ENCODE results near the gene TRIM41. TPM values are rescaled to one million over a fixed set of nuclear protein-coding genes. Genes with fewer than 3 reads are reported as not detected.

TRIM41 gene
- total RNA-seq, 1 experiment from 2014 or later: 34.2 TPM

- no peak overlapping the region for H2BK5ac ChIP-seq (ENCODE audit: insufficient read length, low read length)
- H2BK20ac ChIP-seq (ENCODE audit: low read depth, low read length, poor library complexity, severe bottlenecking): no peak overlapping the region
- peak overlapping the region; percentile 74 for H3K4me2 ChIP-seq (ENCODE audit: insufficient read depth, insufficient read length, low read length)
- no peak overlapping the region for H2AK5ac ChIP-seq (ENCODE audit: insufficient read length, low read length)
- H3K4me3 Mint-ChIP-seq: peak overlapping the region; percentile 98 to 99
- no peak overlapping the region for H3T11ph ChIP-seq (ENCODE audit: low read length)
- no peak overlapping the region for H2BK15ac ChIP-seq (ENCODE audit: low read depth, low read length)
- no peaks in the 10 kb centered on the region for H4K20me1 ChIP-seq (ENCODE audit: control insufficient read depth, insufficient read depth, insufficient read length)
- H3K4me1 ChIP-seq (ENCODE audit: insufficient read depth, low read length): no peaks in the 10 kb centered on the region
- peaks cover 25% of the 10 kb centered on the region for H3K27me3 Mint-ChIP-seq (ENCODE audit: low read depth)
- H3K9me3 ChIP-seq (ENCODE audit: control insufficient read depth, low read depth, low read length): no peaks in the 10 kb centered on the region
- no peak overlapping the region for H4K8ac ChIP-seq (replicated peaks; ENCODE audit: insufficient read length, low read depth, low read length)
- no peak for TF ChIP-seq CTCF (conservative IDR thresholded peaks at IDR 0.05)
- H2BK12ac ChIP-seq (ENCODE audit: insufficient read length, low read depth, low read length): no peak overlapping the region
- H2BK120ac ChIP-seq (ENCODE audit: low read depth, low read length, poor library complexity, severe bottlenecking): no peak overlapping the region
- peaks cover 3% of the 10 kb centered on the region for H3K79me1 ChIP-seq (ENCODE audit: insufficient read depth, low read depth, low read length, poor library complexity, severe bottlenecking)
- DNase-seq: peak; percentile 97
- H4K5ac ChIP-seq (ENCODE audit: insufficient read length, low read depth, low read length): no peak overlapping the region
- H3K36me3 Mint-ChIP-seq (ENCODE audit: insufficient read depth in 1 of 3, low read depth in 3 of 3): peaks cover 3 to 15% (median 5%) of the 10 kb centered on the region in 3 experiments; a peak in 4 of 7 replicates
- H3K4ac ChIP-seq (ENCODE audit: low read depth, low read length): no peak overlapping the region
- no peak overlapping the region for H3K18ac ChIP-seq (ENCODE audit: insufficient read length, low read depth, low read length)
- no CpG with 5 or more reads among the region's 50 CpGs for WGBS (ENCODE audit: extremely low coverage, insufficient read length, low lambda C conversion rate)
- H3K23me2 ChIP-seq (ENCODE audit: insufficient read length, low read depth, low read length, poor library complexity, severe bottlenecking): peaks cover 15% of the 10 kb centered on the region
- H2AFZ ChIP-seq (ENCODE audit: low read length): no peak overlapping the region
- no peak overlapping the region for H3K14ac ChIP-seq (ENCODE audit: insufficient read depth, low read length)
- H3K4me1 Mint-ChIP-seq: peaks cover 24 to 29% of the 10 kb centered on the region in 2 experiments
- H3K56ac ChIP-seq (ENCODE audit: insufficient read length, low read depth, low read length): no peak overlapping the region
- H3K27me3 ChIP-seq (ENCODE audit: insufficient read depth, low read length): no peaks in the 10 kb centered on the region
- no peak overlapping the region for H3K27ac ChIP-seq (ENCODE audit: insufficient read length, low read depth, low read length)
- H3K9ac ChIP-seq (ENCODE audit: extremely low read depth, insufficient read length, low read length): no peak overlapping the region
- peaks cover 0 to 8% of the 10 kb centered on the region in 2 experiments; a peak in 2 of 5 replicates for H3K9me3 Mint-ChIP-seq
- no peaks in the 10 kb centered on the region for H3K79me2 ChIP-seq (ENCODE audit: insufficient read depth, low read length)
- H3K23ac ChIP-seq (ENCODE audit: insufficient read length, low read depth, low read length): no peak overlapping the region
- no peak overlapping the region for H4K91ac ChIP-seq (ENCODE audit: insufficient read length, low read depth, low read length)
- H3K27ac Mint-ChIP-seq: peak overlapping the region; percentile 81 to 99 (median 92)
Observed at GRCh38 chr5:181221792-181222629, 1.1 kb upstream of the TRIM41 start.

Measured in H9 (cell line).